ENCODE measurements around the gene SNN. TPM values are rescaled to one million over a fixed set of nuclear protein-coding genes. Genes with fewer than 3 reads are reported as not detected.

Gene SNN
- total and polyA plus RNA-seq, 2 of the 8 experiments (the other 6 are each of a cell fraction or from before 2014, with no cell fraction given) = 37.4 to 66.9 TPM

GRCh38 chr16:11692171-11692570 is 23.9 kb downstream of the SNN start:
- Histone ChIP-seq H3K23me2 (ENCODE audit: low read depth, low read length) (no peaks in the 10 kb centered on the region), H4K8ac (ENCODE audit: extremely low read depth, insufficient read depth, low read length) (no peak overlapping the region), H3K4me2 (ENCODE audit: insufficient read depth in 1 of 2, low read depth in 2 of 2, low read length in 2 of 2) (no peak overlapping the region), H2BK120ac (replicated peaks; ENCODE audit: low read depth, low read length) (no peak overlapping the region), H3K27ac (ENCODE audit: low read depth, low read length) (no peak overlapping the region), H3K9ac (replicated peaks in 1 of 4; ENCODE audit: extremely low read depth in 1 of 4, low read depth in 3 of 4, low read length in 3 of 4) (no peak overlapping the region), H2BK15ac (ENCODE audit: low read length) (no peak overlapping the region), H2BK5ac (ENCODE audit: low read depth, low read length) (no peak overlapping the region), H4K91ac (replicated peaks; ENCODE audit: insufficient read length, low read length) (no peak overlapping the region), H3K36me3 (ENCODE audit: control insufficient read depth in 2 of 4, insufficient read depth in 4 of 4, low read length in 3 of 4) (peaks cover 0 to 23% (median 11%) of the 10 kb centered on the region in 4 experiments; a peak in 6 of 8 replicates), H3K4ac (replicated peaks; ENCODE audit: insufficient read length, low read depth, low read length) (no peak overlapping the region), H4K20me1 (replicated peaks in 1 of 2; ENCODE audit: control insufficient read depth in 1 of 2, insufficient read depth in 2 of 2, low read length in 2 of 2) (no peaks in the 10 kb centered on the region), H3K27me3 (replicated peaks in 1 of 4; ENCODE audit: control insufficient read depth in 3 of 4, extremely low read depth in 1 of 4, insufficient read depth in 3 of 4, low read length in 3 of 4) (no peaks in the 10 kb centered on the region), H2BK20ac (ENCODE audit: low read length) (no peak overlapping the region), H2AFZ (ENCODE audit: low read length) (no peak overlapping the region), H3K4me1 (replicated peaks in 1 of 4; ENCODE audit: control insufficient read depth in 3 of 4, insufficient read depth in 4 of 4, low read length in 3 of 4) (no peaks in the 10 kb centered on the region), H3K4me3 (ENCODE audit: extremely low read depth in 1 of 4, insufficient read depth in 2 of 4, low read depth in 3 of 4, low read length in 4 of 4) (no peak overlapping the region), H3K79me1 (ENCODE audit: low read depth, low read length) (peaks cover 5% of the 10 kb centered on the region), H2BK12ac (ENCODE audit: low read depth, low read length) (no peak overlapping the region), H4K5ac (ENCODE audit: insufficient read length, low read depth, low read length) (no peak overlapping the region), H3K23ac (ENCODE audit: insufficient read length) (no peak overlapping the region), H3K56ac (replicated peaks; ENCODE audit: insufficient read length, low read depth, low read length) (no peak overlapping the region), H3K9me3 (ENCODE audit: insufficient read depth in 2 of 2, low read depth in 1 of 2, low read length in 1 of 2) (no peaks in the 10 kb centered on the region), H3K79me2 (ENCODE audit: control insufficient read depth in 1 of 2, insufficient read depth in 2 of 2, low read length in 2 of 2) (no peaks in the 10 kb centered on the region), H2AK5ac (ENCODE audit: low read depth, low read length) (no peak overlapping the region), H3K14ac (ENCODE audit: insufficient read length) (no peak overlapping the region), H3K18ac (ENCODE audit: extremely low read depth, low read length) (no peak overlapping the region)
- ChIA-PET POLR2A (ENCODE audit: partially characterized antibody) (interaction anchor here (1.0 to 1.8 kb wide), 2 partner anchors 8 to 23 kb away, joined by 4 to 5 read pairs; no protein-coding TSS in a partner anchor), CTCF (ENCODE audit: partially characterized antibody) (interaction anchor here (1.0 to 1.3 kb wide), 3 partner anchors 22 to 296 kb away, joined by 3 to 5 read pairs (median 4); no protein-coding TSS in a partner anchor)
- DNase-seq (ENCODE audit: low read depth in 1 of 2, low spot score in 2 of 2) (no peak), FAIRE-seq (no peak)
- 99% methylated on average over 8 of the region's 8 CpGs; no CpG with 5 or more reads in 1 of the 2 experiments for WGBS, 2 experiments (ENCODE audit: extremely low coverage in 1 of 2, insufficient coverage in 1 of 2, insufficient read length in 1 of 2, insufficient replicate concordance in 2 of 2, low coverage in 1 of 2, low lambda C conversion rate in 2 of 2, missing lambda C conversion rate in 1 of 2)
- TF ChIP-seq KDM4A (IDR thresholded peaks at IDR 0.05; ENCODE audit: low read depth, low read length, severe bottlenecking) (no peak), JUND (IDR thresholded peaks at IDR 0.05; ENCODE audit: low read length) (no peak), ATF2 (IDR thresholded peaks at IDR 0.05; ENCODE audit: low read length) (no peak), SIRT6 (IDR thresholded peaks at IDR 0.05; ENCODE audit: low read length) (no peak), SP4 (IDR thresholded peaks at IDR 0.05; ENCODE audit: low read length) (no peak), ASH2L (IDR thresholded peaks at IDR 0.05; ENCODE audit: low read length) (no peak), CTBP2 (IDR thresholded peaks at IDR 0.05; ENCODE audit: borderline replicate concordance, insufficient read depth, insufficient read length, low read length) (no peak), POLR2AphosphoS5 (IDR thresholded peaks at IDR 0.05; ENCODE audit: low read depth, low read length) (no peak), NANOG (IDR thresholded peaks at IDR 0.05; ENCODE audit: insufficient read depth, low read depth, low read length, poor library complexity, severe bottlenecking) (no peak), CBX8 (IDR thresholded peaks at IDR 0.05; ENCODE audit: borderline replicate concordance, low read depth, low read length) (no peak), JUN (IDR thresholded peaks at IDR 0.05; ENCODE audit: low read depth, low read length) (no peak), KDM5A (IDR thresholded peaks at IDR 0.05; ENCODE audit: low read length) (no peak), HDAC2 (IDR thresholded peaks at IDR 0.05; ENCODE audit: borderline replicate concordance in 1 of 2, low read depth in 2 of 2, low read length in 2 of 2) (no peak)
